PFSK-1 (cell line): ENCODE data around the gene ZNF70.

Experiments used
- FOXP2 ChIP-seq: optimal IDR thresholded peaks from 2 replicates; pipeline ENCODE3; 2011; ENCODE audit warnings: borderline replicate concordance, control low read depth, inconsistent platforms; ENCODE audit not compliant: insufficient read depth; ENCODE audit errors: extremely low read length, extremely low read depth
- POLR2AphosphoS5 ChIP-seq: IDR thresholded peaks from 2 replicates; pipeline ENCODE4 v1.6.1; 2012; ENCODE audit warnings: low read depth, mild to moderate bottlenecking, control low read depth, low read length, moderate library complexity
- REST ChIP-seq, 2 experiments: IDR thresholded peaks; 2 replicates each; pipeline versions ENCODE4 v1.6.1 to v1.8.0; 2011 to 2012; ENCODE audit warnings: low read depth in 2 of 2, low read length in 2 of 2, control low read depth in 1 of 2, inconsistent platforms in 1 of 2, mild to moderate bottlenecking in 1 of 2, moderate library complexity in 1 of 2; ENCODE audit not compliant: insufficient read depth in 1 of 2
- SIN3A ChIP-seq: IDR thresholded peaks from 2 replicates; pipeline ENCODE4 v1.6.1; 2012; ENCODE audit warnings: mild to moderate bottlenecking, low read length, moderate library complexity, borderline replicate concordance; ENCODE audit not compliant: insufficient read depth
- TAF1 ChIP-seq: IDR thresholded peaks from 2 replicates; pipeline ENCODE4 v1.6.1; 2012; ENCODE audit warnings: low read length, control low read depth, borderline replicate concordance; ENCODE audit not compliant: insufficient read depth

- TF ChIP-seq SIN3A (no peak), REST (IDR thresholded peaks at IDR 0.05; ENCODE audit: insufficient read depth in 1 of 2, low read depth in 2 of 2, low read length in 2 of 2) (no peak), POLR2AphosphoS5 (no peak), TAF1 (no peak), FOXP2 (no peak)
Observed at GRCh38 chr22:23781065-23781464, 30.2 kb upstream of the ZNF70 start.
